Fibroblast of skin of left biceps (primary cell): ENCODE measurements around the gene GGT5.
"Not testable (repeated sequence)": the region's sequence is repeated elsewhere in the genome, so short reads cannot be mapped to it uniquely, and the experiment has no call there.

Source experiments
- DNase-seq, 2 experiments: peaks; one replicate each; pipeline ENCODE4 v3.0.0-alpha.2; 2013; ENCODE audit warnings: low read depth in 2 of 2

The GGT5 gene

DNA sequence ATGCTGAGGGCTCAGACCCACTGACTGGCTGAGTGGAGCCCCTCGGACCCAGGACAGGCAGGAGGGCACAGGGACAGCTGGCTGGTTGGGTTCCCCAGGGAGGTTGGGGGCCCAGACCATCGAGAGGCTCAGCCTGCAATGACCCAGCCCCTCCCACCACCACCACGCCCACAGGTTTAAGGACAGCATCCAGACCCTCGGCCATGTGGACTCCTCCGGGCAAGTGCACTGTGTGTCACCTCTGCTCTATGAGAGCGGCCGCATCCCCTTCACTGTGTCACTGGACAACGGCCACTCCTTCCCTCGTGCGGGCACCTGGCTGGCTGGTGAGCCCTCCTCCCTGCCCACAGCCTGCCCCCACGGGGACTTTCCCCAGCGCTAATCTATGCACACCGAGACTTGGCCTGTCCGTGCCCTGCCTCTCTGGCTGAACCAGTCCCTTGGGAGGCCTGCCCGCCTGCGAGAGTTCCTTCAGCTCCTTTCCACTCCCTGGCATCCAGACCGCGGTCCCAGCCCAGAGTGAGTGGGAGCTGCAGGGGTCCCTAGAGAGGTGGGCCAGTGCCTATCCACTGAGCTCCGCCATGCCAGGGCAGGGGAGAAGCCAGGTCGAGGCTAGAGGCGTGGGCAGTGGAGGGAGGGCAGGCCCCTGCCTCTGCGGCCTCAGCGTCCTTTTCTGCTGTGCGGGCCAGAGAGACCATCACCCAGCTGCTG lies 61.4 kb downstream of the GGT5 start:
- no peak for DNase-seq

GRCh38 chr22:24182900-24183246 lies 62.0 kb downstream of the GGT5 start:
- not testable (repeated sequence) for DNase-seq

DNA sequence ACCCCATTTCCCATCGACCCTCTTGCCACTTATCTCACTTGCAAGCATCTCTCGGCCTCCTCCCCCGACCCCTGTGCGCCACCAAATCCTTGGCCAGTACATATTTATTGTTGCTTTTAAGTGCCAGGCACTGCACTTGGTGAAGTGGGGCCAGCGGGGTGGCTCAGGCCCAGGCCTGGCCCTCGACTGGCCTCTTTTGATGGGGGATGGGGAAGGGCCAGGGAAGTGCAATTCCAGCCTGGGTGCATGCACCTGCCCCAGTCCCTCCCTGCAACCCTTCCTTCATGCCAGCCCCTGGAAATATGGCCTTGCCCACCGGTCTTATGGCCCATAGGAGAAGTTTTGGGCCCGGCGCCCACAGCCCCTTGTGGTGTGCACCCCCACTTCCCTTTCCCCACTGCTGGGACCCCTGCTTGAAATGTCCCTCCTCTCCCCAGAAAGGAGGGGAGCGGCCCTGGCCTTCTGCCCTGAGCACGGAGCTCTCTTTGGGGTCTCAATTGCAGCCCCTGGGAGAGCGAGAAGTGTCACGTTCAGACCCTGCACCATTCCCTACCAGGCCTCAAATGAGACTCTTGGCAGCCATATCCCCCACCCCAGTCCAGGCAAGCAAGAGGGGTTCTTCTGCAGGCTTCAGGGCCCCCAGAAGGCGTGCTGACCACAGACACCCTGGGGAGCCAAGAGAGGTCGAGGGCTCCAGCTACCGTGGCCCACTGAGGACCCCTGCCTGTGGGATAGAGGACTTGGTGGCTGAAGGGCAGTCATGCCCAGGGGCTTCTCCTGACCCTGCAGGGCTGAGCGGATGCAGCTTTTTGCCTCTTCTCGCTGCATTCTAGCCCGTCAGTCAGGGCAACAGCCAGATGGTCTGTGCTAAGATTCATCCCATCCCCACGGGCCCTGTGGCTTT lies 62.6 kb downstream of the GGT5 start:
- DNase-seq, result no peak

- DNase-seq, result no peak
Measured at GRCh38 chr22:24181088-24181995, 63.5 kb downstream of the GGT5 start, which contains the start of gene SUSD2. SUSD2 (plus strand) TSS chr22:24181487; CDS start chr22:24181520, 33 bp downstream.

GRCh38 chr22:24180316-24181087 lies 64.4 kb downstream of the GGT5 start:
- DNase-seq, result no peak

DNA sequence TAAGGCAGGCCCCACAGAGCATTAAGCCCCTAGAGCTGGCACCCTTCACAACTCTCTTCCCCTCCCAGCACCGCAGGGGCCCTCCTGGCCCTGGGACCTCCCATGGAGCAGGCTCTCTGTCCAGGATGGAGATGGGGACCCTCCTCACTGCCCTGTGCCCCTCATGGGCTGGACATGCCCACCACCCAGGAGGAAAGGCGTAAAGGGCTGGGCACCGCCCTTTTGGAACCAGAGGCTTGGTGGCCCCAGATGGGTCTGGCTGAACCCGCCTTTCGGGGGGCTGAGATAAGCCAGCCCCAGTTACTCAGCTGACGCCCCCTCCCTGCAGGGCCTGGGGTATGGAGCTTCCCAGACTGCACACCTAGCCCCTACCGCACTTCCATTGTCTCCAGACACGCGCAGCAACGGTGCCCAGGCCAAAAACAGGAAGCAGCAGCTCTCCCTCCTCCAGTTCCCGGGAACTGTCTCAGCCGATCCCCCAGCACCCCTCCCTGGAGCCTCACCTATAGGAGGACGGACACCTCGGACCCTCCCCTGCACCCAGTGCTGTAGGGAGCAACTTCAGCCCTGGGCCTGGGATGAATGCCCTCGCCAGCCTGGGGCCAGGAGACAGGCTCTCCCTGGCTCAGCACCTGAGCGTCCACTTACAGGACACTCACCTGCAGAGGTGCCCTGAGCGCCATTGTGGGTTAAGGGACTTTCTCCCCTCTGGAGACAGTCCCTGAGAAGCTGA lies 65.2 kb downstream of the GGT5 start:
- no peak for DNase-seq

DNA sequence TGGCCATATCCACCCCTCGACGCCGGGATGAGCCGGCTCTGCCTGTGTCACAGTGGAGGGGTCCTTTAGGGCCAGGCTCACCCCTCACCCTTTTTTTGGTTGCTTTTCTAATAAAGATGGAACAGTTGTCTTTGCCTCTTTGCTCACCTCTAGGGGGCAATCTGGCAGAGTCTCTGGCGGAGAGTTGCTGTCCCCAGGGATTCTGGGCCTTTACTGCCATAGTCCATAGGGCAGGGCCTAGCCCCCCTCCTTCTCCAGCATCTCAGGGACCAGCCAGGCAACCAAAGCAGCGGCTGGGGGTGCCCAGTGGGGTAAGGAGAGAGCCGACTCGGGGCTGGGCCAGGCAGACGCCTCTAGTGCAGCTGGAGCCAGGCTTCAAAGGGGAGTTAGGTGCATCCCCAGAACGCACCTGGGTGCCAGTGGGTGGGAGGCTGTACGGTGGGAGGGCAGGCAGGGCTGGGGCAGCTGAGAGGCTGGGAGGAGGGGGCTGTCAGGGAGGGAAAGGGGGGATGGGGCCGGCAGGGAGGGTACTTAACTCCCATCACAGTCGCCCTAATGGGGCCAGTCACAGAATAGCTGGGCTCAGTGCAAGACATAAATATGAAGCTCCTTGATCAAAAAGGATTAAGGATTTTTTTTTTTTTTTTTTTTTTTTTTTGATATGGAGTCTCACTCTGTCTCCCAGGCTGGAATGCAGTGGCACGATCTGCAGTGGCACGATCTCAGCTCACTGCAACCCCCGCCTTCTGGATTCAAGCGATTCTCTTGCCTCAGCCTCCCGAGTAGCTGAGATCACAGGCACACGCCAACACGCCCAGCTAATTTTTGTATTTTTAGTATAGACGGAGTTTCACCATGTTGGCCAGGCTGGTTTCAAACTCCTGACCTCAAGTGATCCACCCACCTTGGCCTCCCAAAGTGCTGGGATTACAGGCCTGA lies 66.1 kb downstream of the GGT5 start:
- no peak for DNase-seq

GRCh38 chr22:24178021-24178431 lies 66.9 kb downstream of the GGT5 start:
- DNase-seq, result no peak

DNA sequence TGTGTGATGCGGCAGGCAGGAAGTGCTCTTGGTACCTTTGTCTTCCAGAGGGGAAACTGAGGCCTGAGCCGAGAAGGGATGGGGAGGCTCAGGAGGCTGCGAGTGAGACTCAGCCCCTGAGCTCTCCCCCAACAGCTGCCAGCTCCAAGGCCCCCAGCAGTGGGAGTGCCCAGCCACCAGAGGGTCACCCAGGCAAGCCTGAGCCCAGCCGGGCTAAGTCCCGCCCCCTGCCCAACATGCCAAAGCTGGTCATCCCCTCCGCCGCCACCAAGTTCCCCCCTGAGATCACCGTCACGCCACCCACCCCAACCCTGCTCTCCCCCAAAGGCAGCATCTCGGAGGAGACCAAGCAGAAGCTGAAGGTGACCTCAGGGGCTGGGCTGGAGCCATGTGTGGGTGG lies 67.4 kb downstream of the GGT5 start:
- no peak for DNase-seq

- no peak for DNase-seq
Measured at GRCh38 chr22:24177045-24177444, 67.8 kb downstream of the GGT5 start.

GRCh38 chr22:24176630-24177029 lies 68.3 kb downstream of the GGT5 start:
- no peak for DNase-seq

DNA sequence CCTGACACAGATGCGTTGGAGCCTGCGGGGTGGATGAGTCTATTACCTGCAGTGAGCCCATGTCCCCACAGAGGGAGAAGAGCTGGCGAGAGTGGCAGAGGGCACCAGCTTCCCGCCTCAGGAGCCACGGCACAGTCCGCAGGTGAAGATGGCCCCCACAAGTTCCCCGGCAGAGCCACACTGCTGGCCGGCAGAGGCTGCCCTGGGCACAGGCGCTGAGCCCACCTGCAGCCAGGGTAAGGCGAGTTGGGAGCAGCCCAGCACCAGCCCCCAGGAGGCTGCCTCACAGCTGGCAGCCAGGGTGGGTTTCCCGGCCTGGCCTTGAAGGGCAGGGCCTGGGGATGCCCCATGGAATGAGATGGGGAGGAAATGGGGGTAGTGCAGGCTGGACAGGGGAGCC lies 68.8 kb downstream of the GGT5 start:
- no peak for DNase-seq

- no peak for DNase-seq
Measured at GRCh38 chr22:24175160-24175808, 69.6 kb downstream of the GGT5 start.

GRCh38 chr22:24171822-24172221 lies 73.1 kb downstream of the GGT5 start:
- DNase-seq, result no peak

- DNase-seq, result no peak
Measured at GRCh38 chr22:24170632-24171031, 74.2 kb downstream of the GGT5 start.

DNA sequence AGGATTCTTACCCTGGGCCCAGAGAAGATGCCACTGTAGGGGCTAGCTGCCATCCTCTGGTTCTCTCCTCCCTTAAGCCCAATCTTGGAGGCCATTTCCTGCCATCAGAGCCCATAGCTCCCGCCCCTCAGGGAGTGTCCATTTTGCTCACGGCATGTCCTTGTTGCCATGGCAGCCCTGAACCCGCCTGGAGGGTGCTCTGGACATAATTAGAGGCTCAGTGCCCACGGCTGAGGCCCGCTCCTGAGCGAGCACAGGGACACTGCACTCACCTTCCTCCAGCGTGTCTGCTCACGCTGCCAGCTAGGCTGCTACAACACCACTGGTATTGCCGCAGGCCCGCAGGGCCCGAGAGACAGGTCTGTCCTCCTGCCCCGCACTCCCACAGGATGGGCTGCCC lies 74.7 kb downstream of the GGT5 start:
- no peak for DNase-seq
